SU-DHL-6 (cell line): ENCODE data around the gene SUDS3.

ENCODE experiments used
- EZH2phosphoT487 ChIP-seq: fragments of 200-600 bp; sonication (generic), shearing (Covaris generic); conservative IDR thresholded peaks from 2 replicates; pipeline ENCODE4 v1.6.1; 2018; ENCODE audit warnings: mild to moderate bottlenecking, antibody characterized with exemption, low read length, moderate library complexity, mixed read lengths
- TF ChIP-seq, protein P1 (sequence below): fragments of 200-600 bp; sonication (generic); IDR thresholded peaks from one replicate; pipeline ENCODE4 v1.5.1; 2017; ENCODE audit warnings: antibody characterized with exemption, mild to moderate bottlenecking, low read length, moderate library complexity; ENCODE audit not compliant: insufficient read depth, poor library complexity, severe bottlenecking

DNA sequence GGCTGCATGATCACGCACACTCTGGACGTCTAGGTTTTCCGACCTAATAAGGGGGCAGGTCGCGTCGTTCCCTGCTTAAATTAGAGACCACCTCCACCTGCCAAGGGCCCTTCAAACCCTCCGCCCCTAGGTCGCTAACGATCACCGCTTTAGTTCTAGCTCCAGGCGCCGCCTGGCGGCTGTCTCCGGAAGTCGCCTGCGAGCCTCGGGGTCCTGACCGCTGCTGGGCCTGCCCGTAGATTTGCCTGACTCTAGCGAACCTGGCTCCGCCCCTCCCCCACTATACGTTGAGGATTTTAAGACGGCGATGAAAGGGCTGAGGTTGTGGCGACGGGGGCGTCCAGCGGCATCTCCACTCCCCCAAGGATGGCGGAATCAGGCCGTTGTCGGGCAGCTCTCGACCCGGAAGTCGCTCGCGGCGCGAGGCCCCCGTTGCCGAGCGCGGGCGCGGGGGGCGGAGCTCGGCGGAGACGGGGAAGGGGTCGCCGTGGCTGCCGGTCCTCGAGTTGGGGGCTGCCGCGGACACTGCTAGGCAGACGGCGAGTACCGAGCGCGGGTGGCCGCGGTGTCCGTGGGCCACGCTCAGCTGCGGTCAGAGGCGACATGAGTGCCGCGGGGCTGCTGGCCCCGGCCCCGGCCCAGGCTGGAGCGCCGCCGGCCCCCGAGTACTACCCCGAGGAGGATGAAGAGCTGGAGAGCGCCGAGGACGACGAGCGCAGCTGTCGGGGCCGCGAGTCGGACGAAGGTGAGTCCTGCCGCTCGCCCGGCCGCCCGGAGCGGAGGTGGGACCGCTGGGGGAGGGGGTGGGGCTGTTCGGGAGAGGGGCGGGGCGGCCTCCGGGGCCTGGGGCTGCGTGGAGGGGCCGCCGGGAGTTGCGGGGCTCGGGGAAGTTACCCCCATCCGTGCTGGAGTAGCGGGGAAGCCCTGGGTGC, at the start of gene SUDS3:
- TF ChIP-seq EZH2phosphoT487: no peak
- TF ChIP-seq, protein P1, sequence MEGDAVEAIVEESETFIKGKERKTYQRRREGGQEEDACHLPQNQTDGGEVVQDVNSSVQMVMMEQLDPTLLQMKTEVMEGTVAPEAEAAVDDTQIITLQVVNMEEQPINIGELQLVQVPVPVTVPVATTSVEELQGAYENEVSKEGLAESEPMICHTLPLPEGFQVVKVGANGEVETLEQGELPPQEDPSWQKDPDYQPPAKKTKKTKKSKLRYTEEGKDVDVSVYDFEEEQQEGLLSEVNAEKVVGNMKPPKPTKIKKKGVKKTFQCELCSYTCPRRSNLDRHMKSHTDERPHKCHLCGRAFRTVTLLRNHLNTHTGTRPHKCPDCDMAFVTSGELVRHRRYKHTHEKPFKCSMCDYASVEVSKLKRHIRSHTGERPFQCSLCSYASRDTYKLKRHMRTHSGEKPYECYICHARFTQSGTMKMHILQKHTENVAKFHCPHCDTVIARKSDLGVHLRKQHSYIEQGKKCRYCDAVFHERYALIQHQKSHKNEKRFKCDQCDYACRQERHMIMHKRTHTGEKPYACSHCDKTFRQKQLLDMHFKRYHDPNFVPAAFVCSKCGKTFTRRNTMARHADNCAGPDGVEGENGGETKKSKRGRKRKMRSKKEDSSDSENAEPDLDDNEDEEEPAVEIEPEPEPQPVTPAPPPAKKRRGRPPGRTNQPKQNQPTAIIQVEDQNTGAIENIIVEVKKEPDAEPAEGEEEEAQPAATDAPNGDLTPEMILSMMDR: peak; percentile 88
